KOPT-K1 (cell line): Measurements from ENCODE around the gene MPV17L2.
"Not testable (repeated sequence)": the region's sequence is repeated elsewhere in the genome, so short reads cannot be mapped to it uniquely, and the experiment has no call there.

Experiments
- H3K27ac ChIP-seq: fragments of 200-600 bp; sonication (generic); 2 replicates; pipeline ENCODE4 v1.5.1; 2016; ENCODE audit warnings: antibody characterized with exemption, mild to moderate bottlenecking, low read depth, low read length; ENCODE audit not compliant: poor library complexity, severe bottlenecking
- H3K36me3 ChIP-seq: fragments of 200-600 bp; sonication (generic); 2 replicates; pipeline ENCODE4 v1.5.1; 2017; ENCODE audit warnings: antibody characterized with exemption, mild to moderate bottlenecking, low read length, moderate library complexity; ENCODE audit not compliant: insufficient read depth
- H3K9me3 ChIP-seq: fragments of 200-600 bp; sonication (generic); 2 replicates; pipeline ENCODE4 v1.5.1; 2017; ENCODE audit warnings: antibody characterized with exemption, low read length, mild to moderate bottlenecking; ENCODE audit not compliant: insufficient read depth, poor library complexity, severe bottlenecking

MPV17L2 gene

DNA sequence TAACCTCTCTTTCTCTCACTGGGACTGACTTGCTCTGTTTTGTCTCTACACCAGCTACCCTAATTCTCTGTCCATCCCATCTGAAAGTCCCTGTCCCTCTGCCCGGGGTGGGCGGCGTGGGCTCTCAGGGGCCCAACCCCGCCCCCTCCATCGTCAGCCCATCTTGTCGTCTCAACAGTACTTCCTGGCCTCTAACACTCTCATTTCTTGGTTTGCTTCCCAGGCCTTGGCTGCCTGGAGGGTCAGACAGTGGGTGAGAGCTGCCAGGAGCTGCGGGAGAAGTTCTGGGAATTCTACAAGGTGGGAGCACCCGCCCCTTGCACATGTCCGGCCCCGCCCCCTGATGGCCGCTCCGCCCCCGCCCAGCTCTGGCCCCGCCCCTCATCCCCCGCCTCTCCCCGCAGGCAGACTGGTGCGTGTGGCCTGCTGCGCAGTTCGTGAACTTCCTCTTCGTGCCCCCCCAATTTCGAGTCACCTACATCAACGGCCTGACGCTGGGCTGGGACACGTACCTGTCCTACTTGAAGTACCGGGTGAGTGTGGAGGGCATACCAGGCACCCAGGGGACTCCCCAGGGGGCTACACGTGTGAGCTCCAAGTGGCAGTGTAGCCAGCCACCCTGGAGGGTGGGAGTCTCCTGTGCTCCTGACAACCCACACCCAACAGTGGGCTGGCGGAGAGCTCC lies 1.7 kb downstream of the MPV17L2 start:
- no peak overlapping the region for H3K27ac ChIP-seq
- no peaks in the 10 kb centered on the region for H3K9me3 ChIP-seq
- peaks cover 20% of the 10 kb centered on the region; the same call in 1 of the 2 replicates for H3K36me3 ChIP-seq

DNA sequence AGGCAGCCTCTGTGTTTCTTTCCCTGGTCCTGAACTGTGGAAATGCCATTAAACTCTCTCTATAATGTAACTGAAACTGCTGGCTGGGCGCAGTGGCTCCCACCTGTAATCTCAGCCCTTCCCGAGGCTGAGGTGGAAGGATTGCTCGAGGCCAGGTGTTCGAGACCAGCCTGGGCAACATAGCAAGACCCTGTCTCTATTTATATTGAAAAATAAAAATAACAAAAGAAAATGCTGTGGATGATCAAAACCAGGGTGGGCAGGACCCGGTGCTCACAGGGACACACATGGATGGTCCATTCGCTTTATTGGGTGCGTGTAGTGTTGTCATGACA lies 3.5 kb downstream of the MPV17L2 start:
- Histone ChIP-seq H3K36me3 (peaks cover 20% of the 10 kb centered on the region; the same call in 1 of the 2 replicates), H3K27ac (no peak overlapping the region), H3K9me3 (no peaks in the 10 kb centered on the region)

DNA sequence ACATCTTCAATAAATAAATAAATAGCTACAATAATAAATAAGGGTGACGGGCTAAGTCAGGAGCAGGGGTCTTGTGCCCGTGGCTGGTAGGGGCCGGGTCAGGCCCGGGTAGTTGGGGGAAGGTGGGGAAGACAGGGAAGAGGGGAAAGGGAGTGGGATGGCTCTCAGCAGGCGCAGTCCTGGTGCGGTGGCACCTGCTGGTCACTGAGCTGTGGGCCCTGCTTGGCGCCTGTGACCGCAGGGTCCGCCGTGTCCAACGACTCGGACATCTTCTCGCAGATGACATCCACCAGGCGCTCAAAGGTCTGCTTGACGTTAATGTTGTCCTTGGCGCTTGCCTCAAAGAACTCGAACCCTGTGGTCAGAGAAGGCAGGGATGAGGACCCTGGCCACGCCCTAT lies 4.3 kb downstream of the MPV17L2 start:
- Histone ChIP-seq H3K9me3 (no peaks in the 10 kb centered on the region), H3K36me3 (peaks cover 20% of the 10 kb centered on the region; the same call in 1 of the 2 replicates), H3K27ac (no peak overlapping the region)

DNA sequence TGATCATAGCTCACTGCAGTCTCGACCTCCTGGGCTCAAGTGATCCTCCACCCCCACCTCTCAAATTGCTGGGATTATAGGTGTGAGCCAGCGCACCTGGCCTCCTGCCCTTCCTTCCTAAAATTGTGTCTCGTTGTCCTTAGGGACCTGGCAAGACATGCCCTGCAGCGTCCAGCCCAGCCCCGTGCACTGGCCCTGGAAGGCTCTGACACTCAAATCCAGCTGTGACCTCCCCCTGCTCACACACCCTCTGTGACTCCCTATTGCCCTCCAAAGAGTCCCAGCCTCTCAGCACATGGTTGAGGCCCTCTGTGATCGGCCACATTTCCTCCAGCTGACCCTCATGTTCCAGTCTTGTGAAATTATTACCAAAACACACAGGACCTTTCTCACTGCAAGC lies 4.9 kb downstream of the MPV17L2 start:
- H3K36me3 ChIP-seq, result peaks cover 20% of the 10 kb centered on the region; the same call in 1 of the 2 replicates

DNA sequence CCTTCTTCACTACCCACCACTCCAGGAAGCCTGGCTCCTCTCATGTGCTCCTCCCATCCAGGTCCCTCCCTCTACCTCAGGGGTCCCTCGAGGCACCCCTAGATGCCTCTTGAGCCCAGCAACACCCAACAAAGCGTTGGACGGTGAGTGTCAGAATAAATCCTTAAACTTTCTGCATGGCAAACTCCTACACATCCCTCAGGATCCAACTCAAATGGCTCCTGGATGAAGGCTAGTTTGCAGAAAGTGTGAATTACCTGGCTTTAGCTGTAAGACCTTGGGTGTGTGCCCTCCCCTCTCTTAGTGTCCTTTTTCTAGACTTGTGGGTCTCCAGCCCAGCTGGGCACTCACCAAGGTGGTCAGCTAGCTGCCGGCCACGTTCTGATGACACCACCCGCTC lies 5.4 kb downstream of the MPV17L2 start:
- Histone ChIP-seq H3K36me3 (peaks cover 20% of the 10 kb centered on the region; the same call in 1 of the 2 replicates), H3K9me3 (no peaks in the 10 kb centered on the region), H3K27ac (no peak overlapping the region)

More for the DNA sequence above, 4.9 kb downstream of the MPV17L2 start:
- H3K27ac ChIP-seq, result no peak overlapping the region
- no peaks in the 10 kb centered on the region for H3K9me3 ChIP-seq

DNA sequence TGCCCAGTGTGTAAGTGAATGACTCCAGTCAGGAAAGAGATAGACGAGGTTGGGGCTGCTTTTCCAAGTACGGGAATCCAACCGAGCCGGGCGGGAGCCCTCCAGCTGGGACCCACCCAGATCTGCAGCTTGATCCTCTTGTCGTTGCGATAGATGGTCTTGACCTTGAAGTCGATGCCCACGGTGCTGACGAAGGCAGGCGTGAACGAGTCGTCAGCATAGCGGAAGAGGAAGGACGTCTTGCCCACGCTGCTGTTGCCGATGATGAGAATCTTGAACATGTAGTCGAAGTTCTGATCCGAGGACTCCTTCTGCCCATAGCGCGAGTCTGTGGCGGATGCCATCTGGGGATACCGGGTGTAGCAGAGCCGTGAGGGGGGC lies 9.4 kb downstream of the MPV17L2 start:
- H3K36me3 ChIP-seq, result peaks cover 14% of the 10 kb centered on the region; the same call in 1 of the 2 replicates
- no peaks in the 10 kb centered on the region for H3K9me3 ChIP-seq
- no peak overlapping the region for H3K27ac ChIP-seq

DNA sequence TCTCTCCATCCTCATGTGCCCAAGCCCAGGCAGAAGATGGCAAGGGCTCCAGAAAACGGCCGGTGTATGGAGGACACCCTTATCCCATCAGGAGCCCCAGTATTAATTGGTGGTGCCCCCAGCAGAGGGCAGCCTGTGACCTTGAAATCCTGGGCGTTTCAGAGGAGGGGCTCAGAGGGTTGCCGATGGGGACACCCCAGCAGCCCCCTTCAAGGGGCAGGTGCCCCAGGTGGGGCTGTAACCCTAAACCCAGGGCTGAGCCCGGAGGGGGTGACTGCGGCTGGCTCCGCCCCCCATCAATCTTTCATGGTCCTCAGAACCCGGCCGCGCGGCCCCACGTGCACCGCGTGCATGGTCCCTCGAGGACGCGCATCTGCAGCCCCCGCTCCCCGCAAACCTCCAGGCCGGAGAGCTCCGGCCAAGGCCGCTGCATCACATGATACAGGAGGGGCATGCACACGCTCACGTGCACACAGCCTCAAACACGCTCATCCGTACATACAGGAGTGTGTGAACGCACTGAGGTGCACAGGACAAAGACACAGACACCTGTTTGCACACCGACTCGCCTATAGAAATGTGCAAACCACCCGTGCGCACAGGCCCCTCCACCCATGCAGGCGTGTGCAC lies 9.9 kb downstream of the MPV17L2 start:
- Histone ChIP-seq H3K36me3 (peaks cover 14% of the 10 kb centered on the region; the same call in 1 of the 2 replicates), H3K27ac (peak overlapping the region; percentile 22), H3K9me3 (no peaks in the 10 kb centered on the region)

DNA sequence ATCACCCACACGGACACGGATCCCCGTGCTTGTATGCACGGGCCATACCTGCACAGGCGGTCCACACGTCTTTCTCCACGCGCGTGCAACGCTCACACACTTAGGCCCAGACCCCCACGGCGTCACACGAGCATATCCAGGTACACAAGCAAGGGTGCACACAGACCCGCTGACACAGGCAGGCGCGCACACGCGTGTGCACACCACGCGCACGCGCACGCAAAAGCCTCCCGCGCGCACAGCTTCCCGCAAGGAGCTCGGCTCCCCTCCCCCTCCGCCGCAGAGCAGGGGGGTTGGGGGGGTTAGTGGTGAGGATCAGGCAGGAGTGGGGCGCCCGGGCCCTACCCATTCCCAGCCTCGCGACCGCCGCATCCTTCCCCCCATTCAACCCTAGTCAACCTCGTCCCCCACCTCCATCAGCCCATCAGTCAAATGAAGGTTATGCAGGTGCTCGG lies 10.4 kb downstream of the MPV17L2 start:
- Histone ChIP-seq H3K9me3 (no peaks in the 10 kb centered on the region), H3K36me3 (peaks cover 10% of the 10 kb centered on the region; the same call in 1 of the 2 replicates), H3K27ac (peak overlapping the region; percentile 22)

DNA sequence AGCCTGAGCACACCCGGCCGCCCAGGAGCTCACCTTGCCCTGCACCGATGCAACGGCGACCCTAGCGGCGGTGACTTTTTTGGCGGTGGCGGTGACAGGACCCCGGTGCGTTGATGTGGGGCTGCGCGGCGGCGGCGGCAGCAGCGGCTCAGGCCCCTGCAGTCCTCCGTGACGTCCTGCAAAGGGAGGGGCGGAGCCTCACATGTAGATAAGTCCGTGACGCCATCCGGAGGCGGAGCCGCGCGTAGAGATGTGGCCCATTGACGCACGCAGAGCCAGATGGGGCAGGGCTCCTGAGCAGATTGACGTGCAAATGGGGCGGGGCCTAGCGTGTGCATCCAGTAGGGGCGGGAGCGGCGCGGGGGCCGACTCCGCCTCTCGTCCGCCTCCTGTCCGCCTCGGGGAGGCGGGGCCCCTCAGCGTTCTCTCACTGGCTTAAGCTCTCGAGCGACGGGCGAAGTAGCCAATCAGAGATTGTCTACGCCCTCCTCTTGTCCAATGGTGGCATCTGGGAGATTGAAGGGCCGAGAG lies 10.9 kb downstream of the MPV17L2 start, which contains the start of gene RAB3A:
Gene RAB3A, minus strand, starts transcription at position 180 of the 531 bp plus-strand sequence. CDS start 1,302 bp downstream, outside the sequence.
- Histone ChIP-seq H3K9me3 (no peaks in the 10 kb centered on the region), H3K36me3 (peaks cover 6% of the 10 kb centered on the region; the same call in 1 of the 2 replicates), H3K27ac (peak within 1 kb of the TSS; percentile 57)

DNA sequence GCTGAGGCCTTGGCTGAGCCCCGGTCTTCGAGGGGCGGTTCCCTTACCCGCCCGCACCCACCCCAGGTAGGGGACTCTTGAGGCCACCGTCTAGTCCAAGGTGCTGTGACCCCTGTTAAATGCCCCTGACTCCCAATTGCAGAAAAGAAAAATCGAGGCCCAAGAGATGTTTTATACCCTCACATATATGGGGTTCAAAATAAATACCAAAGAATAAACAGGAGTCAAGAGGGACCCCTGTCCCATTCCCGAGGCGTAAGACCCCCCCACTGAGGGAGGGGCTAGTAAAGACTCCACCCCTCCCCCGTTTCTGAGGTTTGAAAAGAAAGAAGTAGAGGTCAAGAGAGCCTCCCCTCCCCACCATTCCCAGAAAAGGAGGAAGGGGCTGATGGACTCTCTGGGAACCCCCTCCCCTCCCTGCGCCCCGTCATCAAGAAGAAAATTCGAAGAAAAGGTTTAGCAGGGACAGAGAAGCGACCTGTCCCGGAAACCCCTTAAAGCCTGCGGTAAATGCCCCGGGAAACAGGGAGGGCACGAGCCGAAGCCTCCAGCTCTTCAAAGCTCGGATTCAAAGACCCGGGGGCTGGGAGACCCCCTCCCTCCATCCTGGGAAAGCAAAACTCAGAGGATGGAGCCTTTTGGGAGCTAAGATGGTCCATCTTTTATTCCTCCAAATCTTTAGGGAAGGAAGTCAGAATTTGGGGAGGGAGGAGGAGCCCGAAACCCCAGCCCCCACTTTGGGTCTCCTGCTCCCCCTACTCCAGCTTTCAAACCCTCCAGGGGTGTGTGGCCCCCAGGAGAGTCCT lies 11.6 kb downstream of the MPV17L2 start:
- Histone ChIP-seq H3K36me3 (no peaks in the 10 kb centered on the region), H3K27ac (peak overlapping the region; percentile 57), H3K9me3 (no peaks in the 10 kb centered on the region)

DNA sequence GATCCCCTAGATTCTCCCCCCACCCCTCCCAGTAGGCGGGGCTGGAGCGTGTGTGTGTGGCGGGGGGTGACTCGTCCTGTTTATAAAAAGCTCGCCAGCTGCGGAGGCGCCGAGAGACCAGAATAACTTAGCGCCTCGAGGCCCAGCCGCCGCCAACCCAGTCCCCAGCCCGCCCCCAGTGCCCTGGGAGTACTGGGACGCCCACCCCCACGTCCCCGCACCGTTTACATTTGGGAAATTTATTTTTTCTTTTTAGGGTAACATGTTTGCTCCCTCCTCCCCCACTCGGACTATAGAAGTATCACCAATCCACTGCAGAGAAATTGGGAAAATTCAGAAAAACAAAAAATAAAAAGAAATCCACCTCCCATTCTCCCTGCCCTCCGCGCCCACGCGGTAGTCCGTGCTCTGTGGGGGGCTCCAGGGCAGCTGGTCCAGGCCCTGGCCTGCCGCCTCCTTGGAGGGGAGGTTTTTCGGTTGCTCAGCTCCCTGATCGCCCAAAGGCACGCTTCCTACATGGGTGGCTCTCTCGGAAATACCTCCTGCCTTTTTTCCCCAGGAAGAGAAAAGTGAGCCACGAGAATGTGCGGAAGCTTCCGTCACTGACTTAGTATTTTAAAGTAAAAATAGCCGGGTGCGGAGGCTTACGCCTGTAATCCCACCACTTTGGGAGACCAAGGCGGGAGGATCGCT lies 12.3 kb downstream of the MPV17L2 start:
- Histone ChIP-seq H3K36me3 (no peaks in the 10 kb centered on the region), H3K9me3 (no peaks in the 10 kb centered on the region), H3K27ac (peak overlapping the region; percentile 57)

DNA sequence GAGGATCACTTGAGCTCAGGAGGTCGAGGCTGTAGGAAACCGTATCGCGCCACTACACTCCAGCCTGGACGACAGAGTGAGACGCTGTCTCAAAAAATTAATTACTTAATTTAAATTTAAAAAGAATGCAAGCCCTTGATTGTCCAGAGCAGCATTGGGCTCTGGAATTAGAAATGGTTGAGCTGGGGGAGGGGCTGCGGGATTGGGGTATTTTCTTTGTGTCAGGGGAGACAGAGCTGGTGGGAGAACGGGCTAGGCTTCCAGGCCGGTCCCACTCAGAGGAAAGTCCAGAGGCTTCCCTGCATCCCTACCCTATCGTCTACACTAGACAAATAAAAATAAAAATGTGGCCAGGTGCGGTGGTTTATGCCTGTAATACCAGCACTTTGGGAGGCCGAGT lies 13.0 kb downstream of the MPV17L2 start:
- H3K9me3 ChIP-seq, result no peaks in the 10 kb centered on the region
- no peak overlapping the region for H3K27ac ChIP-seq
- H3K36me3 ChIP-seq, result no peaks in the 10 kb centered on the region

DNA sequence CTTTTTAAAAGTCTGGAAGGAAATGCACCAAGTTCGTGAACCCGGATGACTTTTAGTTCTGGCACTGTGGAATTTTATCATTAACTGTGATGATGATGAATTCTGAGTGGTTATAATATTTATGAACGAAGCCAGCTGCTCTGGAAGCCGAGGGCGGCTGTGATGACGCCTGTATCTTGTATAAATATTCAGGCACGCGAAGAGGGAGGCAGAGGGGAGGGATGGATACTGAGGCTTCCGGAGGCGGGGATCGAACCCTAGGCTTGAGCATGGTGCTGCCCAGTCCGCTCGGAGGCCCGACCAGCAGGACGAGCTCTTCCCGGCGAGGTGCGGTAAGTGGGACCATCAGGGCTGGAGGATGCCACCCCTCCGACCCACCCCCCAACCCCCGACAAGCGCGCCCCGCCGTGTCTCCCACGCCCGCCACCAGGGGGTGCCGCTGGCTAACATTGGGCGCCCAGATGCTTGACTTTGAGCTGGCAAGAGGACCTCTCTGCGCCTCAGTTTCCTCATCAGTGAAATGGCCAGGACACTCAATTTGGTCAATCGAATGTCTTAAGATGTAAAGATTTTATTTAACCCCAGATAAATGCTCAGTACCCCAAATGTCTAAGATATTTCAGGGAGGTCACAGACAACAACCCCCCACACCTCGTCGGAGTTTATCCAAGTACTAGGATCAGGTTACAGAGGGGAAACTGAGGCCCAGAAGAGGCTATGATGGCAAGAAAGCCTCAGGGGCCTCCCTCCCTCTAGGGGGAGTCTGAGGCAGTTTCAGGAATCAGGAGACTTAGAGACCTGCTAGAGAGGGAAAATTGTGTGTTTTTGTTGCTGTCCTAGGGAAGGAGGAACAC lies 15.3 kb downstream of the MPV17L2 start:
- Histone ChIP-seq H3K36me3 (no peaks in the 10 kb centered on the region), H3K9me3 (no peaks in the 10 kb centered on the region), H3K27ac (no peak overlapping the region)

DNA sequence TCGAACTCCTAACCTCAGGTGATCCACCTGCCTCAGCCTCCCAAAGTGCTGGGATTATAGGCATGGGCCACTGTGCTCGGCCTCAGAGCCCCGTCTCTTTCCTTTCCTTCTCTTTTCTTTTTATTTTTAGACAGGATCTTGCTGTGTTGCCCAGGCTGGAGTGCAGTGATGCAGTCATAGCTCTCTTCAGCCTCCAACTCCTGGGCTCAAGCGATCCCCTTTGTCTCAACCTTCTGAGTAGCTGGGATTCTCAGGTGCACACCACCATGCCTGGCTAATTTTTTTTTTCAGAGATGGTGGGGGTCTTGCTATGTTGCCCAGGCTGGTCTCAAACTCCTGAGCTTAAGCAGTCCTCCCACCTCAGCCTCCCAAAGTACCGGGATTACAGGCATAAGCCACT lies 16.9 kb downstream of the MPV17L2 start:
- H3K36me3 ChIP-seq, H3K9me3 ChIP-seq, H3K27ac ChIP-seq: not testable (repeated sequence)
